Superior temporal gyrus (tissue), 1 donor: Measurements from ENCODE around the gene ERP27.

ENCODE experiments used
- DNase-seq: peaks from one replicate; pipeline ENCODE4 v3.0.0-alpha.2; 2016; ENCODE audit errors: extremely low spot score

Gene ERP27

GRCh38 chr12:14936224-14936861 is 2.0 kb downstream of the ERP27 start:
- DNase-seq = no peak

GRCh38 chr12:14935031-14935430 is 3.3 kb downstream of the ERP27 start:
- no peak for DNase-seq

GRCh38 chr12:14934511-14934910 is 3.8 kb downstream of the ERP27 start:
- DNase-seq = no peak

GRCh38 chr12:14931791-14932560 is 6.4 kb downstream of the ERP27 start:
- no peak for DNase-seq

- DNase-seq = no peak
Measured at GRCh38 chr12:14931359-14931758, 7.0 kb downstream of the ERP27 start.

GRCh38 chr12:14930299-14930698 is 8.0 kb downstream of the ERP27 start:
- no peak for DNase-seq

- DNase-seq = no peak
Measured at GRCh38 chr12:14928931-14929330, 9.4 kb downstream of the ERP27 start.

- DNase-seq = no peak
Measured at GRCh38 chr12:14927267-14927666, 11.1 kb downstream of the ERP27 start.

- no peak for DNase-seq
Measured at GRCh38 chr12:14924541-14924940, 13.8 kb downstream of the ERP27 start.

GRCh38 chr12:14923944-14924343 is 14.4 kb downstream of the ERP27 start:
- no peak for DNase-seq

- DNase-seq = no peak
Measured at GRCh38 chr12:14921218-14921617, 17.1 kb downstream of the ERP27 start.

- DNase-seq = no peak
Measured at GRCh38 chr12:14920475-14921126, 17.7 kb downstream of the ERP27 start.

GRCh38 chr12:14919455-14919854 is 18.9 kb downstream of the ERP27 start:
- no peak for DNase-seq

- DNase-seq = no peak
Measured at GRCh38 chr12:14915736-14916135, 22.6 kb downstream of the ERP27 start.

- no peak for DNase-seq
Measured at GRCh38 chr12:14913381-14913781, 25.0 kb downstream of the ERP27 start.

- no peak for DNase-seq
Measured at GRCh38 chr12:14911131-14911530, 27.2 kb downstream of the ERP27 start.

- no peak for DNase-seq
Measured at GRCh38 chr12:14910090-14910915, 28.0 kb downstream of the ERP27 start.

GRCh38 chr12:14907953-14908352 is 30.4 kb downstream of the ERP27 start:
- DNase-seq = no peak

GRCh38 chr12:14906114-14906513 is 32.2 kb downstream of the ERP27 start:
- DNase-seq = no peak

- DNase-seq = no peak
Measured at GRCh38 chr12:14905269-14906004, 32.9 kb downstream of the ERP27 start.

GRCh38 chr12:14904854-14905253 is 33.5 kb downstream of the ERP27 start:
- DNase-seq = no peak
